BJ (cell line): ENCODE measurements around the gene HMGXB3. TPM values are rescaled to one million over a fixed set of nuclear protein-coding genes. Genes with fewer than 3 reads are reported as not detected.

Experiments used
- CTCF ChIA-PET: fragments of 350-600 bp; formaldehyde crosslinking; extraction: SDS; loops from one replicate; lab custom pipeline; 2021; ENCODE audit warnings: antibody characterized with exemption, inconsistent platforms; lab: Yijun Ruan, JAX
- POLR2A ChIA-PET: fragments of 300-600 bp; sonication (Branson Sonifier 250); formaldehyde crosslinking; extraction: SDS; loops from one replicate; lab custom pipeline; 2021; ENCODE audit warnings: antibody characterized with exemption; lab: Charles Lee
- DNase-seq: peaks from one replicate; pipeline ENCODE4 v3.0.0-alpha.2; 2011; ENCODE audit warnings: low read depth
- H3K27me3 ChIP-seq: 2 replicates; pipeline ENCODE4 v1.6.0; 2011; ENCODE audit warnings: low read length; ENCODE audit not compliant: control insufficient read depth, insufficient read depth
- H3K36me3 ChIP-seq: 2 replicates; pipeline ENCODE4 v1.5.1; 2011; ENCODE audit warnings: low read length; ENCODE audit not compliant: control insufficient read depth, insufficient read depth
- H3K4me3 ChIP-seq: 2 replicates; pipeline ENCODE4 v1.5.1; 2011; ENCODE audit warnings: low read depth, mild to moderate bottlenecking, control low read depth, low read length
- CTCF ChIP-seq: IDR thresholded peaks from 2 replicates; pipeline ENCODE4 v1.5.1; 2011; ENCODE audit warnings: low read depth, mild to moderate bottlenecking, control low read depth, inconsistent platforms, low read length, moderate library complexity; ENCODE audit not compliant: insufficient read depth
- polyA plus RNA-seq: library from polyadenylated mRNA; depleted of rRNA; stranded (reverse); fragments of >200 nt; gene quantifications from 2 replicates; pipeline ENCODE4 v1.2.3, GENCODE V29; 2011

Gene HMGXB3
- polyA plus RNA-seq, 1 experiment: 39.0 TPM

- ChIA-PET POLR2A (interaction anchor here (0.6 kb wide), 1 partner anchor 552 kb away, joined by 4 read pairs; no protein-coding TSS in a partner anchor), CTCF (interaction anchor here (1.3 to 1.5 kb wide), 3 partner anchors 11 to 116 kb away, joined by 3 to 6 read pairs (median 5); no protein-coding TSS in a partner anchor)
- Histone ChIP-seq H3K4me3 (no peak overlapping the region), H3K27me3 (no peaks in the 10 kb centered on the region), H3K36me3 (no peaks in the 10 kb centered on the region)
- no peak for TF ChIP-seq CTCF
- DNase-seq: no peak
Observed at GRCh38 chr5:149969181-149969930, 31.2 kb upstream of the HMGXB3 start.

- DNase-seq: no peak
- TF ChIP-seq CTCF: no peak
- ChIA-PET POLR2A (no interaction called here), CTCF (interaction anchor here (0.9 to 3.3 kb wide), 4 partner anchors 16 to 141 kb away, joined by 3 to 19 read pairs (median 4); no protein-coding TSS in a partner anchor)
- no peak overlapping the region for H3K4me3 ChIP-seq
- no peaks in the 10 kb centered on the region for H3K27me3 ChIP-seq
- no peaks in the 10 kb centered on the region for H3K36me3 ChIP-seq
Observed at GRCh38 chr5:149975409-149975808, 25.1 kb upstream of the HMGXB3 start.

GRCh38 chr5:149979896-149980295 lies 20.6 kb upstream of the HMGXB3 start:
- POLR2A ChIA-PET: no interaction called here
- CTCF ChIA-PET: interaction anchor here (1.2 to 1.4 kb wide), 2 partner anchors 11 to 13 kb away, joined by 3 to 4 read pairs; no protein-coding TSS in a partner anchor
- H3K36me3 ChIP-seq: no peaks in the 10 kb centered on the region

GRCh38 chr5:149981206-149981605 lies 19.3 kb upstream of the HMGXB3 start:
- no peak for DNase-seq
- no peaks in the 10 kb centered on the region for H3K27me3 ChIP-seq
- POLR2A ChIA-PET: no interaction called here
- CTCF ChIA-PET: interaction anchor here (1.1 to 2.5 kb wide), 4 partner anchors 9 to 147 kb away, joined by 3 to 7 read pairs (median 5); no protein-coding TSS in a partner anchor
- TF ChIP-seq CTCF: no peak
- no peak overlapping the region for H3K4me3 ChIP-seq
- H3K36me3 ChIP-seq: no peaks in the 10 kb centered on the region

More at GRCh38 chr5:149979896-149980295, 20.6 kb upstream of the HMGXB3 start:
- DNase-seq: no peak
- H3K4me3 ChIP-seq: no peak overlapping the region
- TF ChIP-seq CTCF: no peak
- no peaks in the 10 kb centered on the region for H3K27me3 ChIP-seq

GRCh38 chr5:149982505-149982904 lies 18.0 kb upstream of the HMGXB3 start:
- H3K36me3 ChIP-seq: no peaks in the 10 kb centered on the region
- CTCF ChIA-PET: interaction anchor here (1.3 to 2.5 kb wide), 4 partner anchors 9 to 148 kb away, joined by 4 to 11 read pairs (median 7); no protein-coding TSS in a partner anchor
- no peak for DNase-seq
- H3K4me3 ChIP-seq: no peak overlapping the region
- no peaks in the 10 kb centered on the region for H3K27me3 ChIP-seq
- POLR2A ChIA-PET: no interaction called here
- TF ChIP-seq CTCF: no peak
